Measurements from ENCODE around the gene CAPN5.
A peak's percentile ranks its signal among the peaks of the same experiment; 100 is the strongest.
"Not testable (repeated sequence)": the region's sequence is repeated elsewhere in the genome, so short reads cannot be mapped to it uniquely, and the experiment has no call there.

CAPN5 gene

DNA sequence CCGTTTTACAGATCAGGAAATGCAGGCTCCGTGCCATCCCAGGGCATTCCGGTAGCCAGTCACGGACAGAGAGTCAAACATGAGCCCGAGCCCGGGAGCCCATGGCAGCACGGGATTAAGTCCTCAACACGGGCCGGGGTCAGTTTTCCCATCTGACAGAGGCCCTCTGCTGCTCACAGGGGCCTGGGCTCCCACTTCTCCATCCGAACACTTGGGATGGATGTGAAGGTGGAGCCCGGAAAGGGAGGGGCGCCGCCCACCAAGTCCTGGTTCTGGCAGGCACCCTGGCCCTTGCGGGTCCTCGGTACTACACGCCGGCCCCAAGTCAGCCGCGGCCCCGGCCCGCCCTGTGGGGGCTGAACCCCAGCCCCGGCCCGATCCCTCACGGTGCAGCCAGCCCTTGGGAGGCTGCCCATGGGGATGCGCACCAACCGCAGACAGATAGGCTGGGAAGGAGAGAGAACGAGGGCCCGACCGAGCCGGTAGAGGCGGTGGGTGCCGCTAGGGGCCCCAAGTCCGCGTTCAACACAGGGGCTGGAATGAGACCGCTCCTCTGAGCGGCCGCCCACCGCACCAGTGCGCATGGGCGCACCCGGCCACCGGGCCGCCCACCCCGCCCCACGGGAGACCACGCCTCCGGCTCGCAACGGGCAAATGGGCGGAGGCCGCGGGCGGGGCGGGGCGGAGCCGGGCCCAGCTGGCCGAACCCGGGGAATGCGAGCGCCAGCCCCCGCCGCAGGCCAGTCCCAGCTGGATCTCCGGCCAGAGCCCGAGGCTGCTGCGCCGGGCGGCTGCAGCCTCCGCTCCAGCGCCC is at the start of gene CAPN5:
TSS of gene CAPN5 (plus strand) at position 743 of the 814 bp plus-strand sequence. CDS start 17,916 bp downstream, outside the sequence.
- peak; percentile 82 for DNase-seq

DNA sequence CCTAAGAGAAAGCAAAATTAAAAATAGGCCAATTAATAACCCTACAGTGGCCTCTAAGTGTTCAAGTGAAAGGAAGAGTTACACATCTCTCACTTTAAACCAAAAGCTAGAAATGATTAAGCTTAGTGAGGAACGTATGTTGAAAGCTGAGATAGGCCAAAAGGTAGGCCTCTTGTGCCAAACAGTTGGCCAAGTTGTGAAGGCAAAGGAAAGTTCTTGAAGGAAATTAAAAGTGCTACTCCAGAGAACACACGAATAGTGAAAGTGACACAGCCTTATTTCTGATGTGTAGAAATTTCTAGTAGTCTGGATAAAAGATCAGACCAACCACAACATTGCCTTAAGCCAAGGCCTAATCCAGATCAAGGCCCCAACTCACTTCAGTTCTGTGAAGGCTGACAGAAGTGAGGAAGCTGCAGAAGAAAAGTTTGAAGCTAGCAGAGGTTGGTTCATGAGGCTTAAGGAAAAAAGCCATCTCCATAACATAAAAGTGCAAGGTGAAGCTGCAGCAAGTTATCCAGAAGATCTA is 48.3 kb upstream of the CAPN5 start:
- not testable (repeated sequence) for DNase-seq

DNA sequence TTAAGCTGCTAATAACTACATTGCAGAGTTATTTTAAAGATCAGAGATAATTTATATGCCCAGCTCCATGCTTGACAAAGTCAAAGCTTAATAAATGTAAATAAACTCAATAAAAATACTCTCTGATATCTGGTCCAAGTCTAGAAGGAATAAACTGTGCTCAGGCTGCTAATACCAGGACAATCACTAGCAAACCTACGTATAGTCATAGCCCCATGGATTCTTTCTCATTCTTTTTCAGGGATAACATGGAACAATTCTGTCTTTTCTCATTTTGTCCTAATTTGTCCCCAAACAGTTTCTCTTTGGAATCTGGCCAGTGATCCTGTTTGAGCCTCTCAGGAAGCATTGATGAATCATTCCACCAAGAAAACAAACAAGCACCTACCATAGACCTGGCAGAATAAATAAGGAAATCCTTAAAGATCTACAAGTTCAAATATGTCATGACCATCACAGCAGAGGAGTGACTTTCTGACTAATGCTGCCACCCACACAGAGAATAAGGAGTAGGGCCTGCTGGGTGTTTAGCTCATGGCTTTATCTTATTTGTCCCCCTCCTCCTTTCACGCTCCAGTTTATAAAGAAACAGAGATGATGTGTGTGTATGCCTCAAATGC is 46.7 kb upstream of the CAPN5 start:
- DNase-seq = no peak

DNA sequence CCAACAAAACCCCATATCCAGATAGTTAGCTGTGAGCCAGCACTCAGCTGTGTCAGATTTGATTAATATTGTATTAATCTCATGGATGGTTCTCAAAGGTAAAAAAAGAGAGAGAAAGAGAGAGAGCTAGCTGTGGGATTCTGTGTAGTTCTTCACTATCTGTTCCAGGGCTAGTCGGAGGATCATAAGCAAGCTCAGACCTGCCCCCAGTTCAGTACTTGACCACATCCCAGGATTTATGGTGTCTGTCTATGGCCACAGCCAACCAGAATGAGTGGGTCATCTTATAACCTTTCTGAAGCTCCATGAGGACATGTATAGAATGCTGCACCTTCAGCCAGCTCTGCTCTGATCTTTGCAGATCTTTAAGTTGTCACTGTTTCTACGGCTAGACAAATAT is 46.0 kb upstream of the CAPN5 start:
- DNase-seq = no peak

DNA sequence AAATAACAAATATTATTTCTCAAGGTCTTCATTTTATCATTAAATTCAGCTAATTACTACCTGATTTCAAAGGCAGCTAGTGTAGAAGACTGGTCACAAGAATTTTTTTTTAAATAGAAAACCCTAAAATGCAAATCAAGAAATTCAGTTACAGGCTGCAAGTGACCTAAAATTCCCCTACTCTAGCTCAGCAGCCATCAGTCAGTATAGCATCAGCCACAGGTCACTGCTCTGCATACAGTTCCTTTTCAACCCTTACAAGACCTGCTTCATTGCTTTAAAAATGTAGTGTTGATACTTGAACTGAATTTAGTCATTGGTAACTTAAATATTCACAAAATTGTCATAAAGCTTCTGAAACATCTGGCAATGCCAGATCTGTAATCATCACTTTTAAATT is 42.0 kb upstream of the CAPN5 start:
- DNase-seq = no peak

DNA sequence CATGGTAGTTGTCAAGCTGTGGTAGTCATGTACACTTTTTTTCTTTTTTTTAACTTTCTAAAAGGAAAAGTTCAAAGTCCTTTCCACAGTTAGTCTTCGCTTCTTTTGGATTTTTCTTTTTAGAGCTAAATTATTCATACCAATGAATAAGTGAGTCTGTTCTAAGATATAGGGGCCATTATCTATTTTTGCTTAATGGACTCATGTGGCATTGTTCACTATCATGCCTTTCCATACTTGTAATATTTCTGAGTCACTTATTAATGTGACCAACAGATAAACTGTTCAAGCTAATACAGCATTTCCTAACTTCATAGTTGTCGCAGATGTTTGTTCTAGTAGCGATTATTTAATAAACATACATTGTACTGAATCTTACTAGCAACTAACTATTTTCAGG is 40.5 kb upstream of the CAPN5 start:
- DNase-seq = no peak

DNA sequence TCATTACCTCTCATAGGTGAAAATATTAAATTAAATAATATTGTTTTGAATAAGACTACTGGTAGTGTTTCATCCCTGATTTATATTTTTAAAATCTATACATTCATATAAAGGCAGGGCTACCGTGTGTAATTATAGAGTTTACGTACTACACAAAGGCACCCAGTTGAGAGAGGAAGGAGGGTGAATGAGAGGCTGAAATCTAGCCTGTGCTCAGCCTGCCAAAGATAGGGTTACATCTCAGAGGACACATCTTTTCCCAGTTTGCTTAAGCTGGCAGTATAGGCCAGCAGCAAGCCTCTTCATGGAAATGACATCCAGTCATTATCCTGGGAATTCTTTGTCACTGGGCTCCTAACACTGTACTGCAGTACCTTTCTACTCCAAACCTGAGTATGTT is 40.0 kb upstream of the CAPN5 start:
- no peak for DNase-seq

DNA sequence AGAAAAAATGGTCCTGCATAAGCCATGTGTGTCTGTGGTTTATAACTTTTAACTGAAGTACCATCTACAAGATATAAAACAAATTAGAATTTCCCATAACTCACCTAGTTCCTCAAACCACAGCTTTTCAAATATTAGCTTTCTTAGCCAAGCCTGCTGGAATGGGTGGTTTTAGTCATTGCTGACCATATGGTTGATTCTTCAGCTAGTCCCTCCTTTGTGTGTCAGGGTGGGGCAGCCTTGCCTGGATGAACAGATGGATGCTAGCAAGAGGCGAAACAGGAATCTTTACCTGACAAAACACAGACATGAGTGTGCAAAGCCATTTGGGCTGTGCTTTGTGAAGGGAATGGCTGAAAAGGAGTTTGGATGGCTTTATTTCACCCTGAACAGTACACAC is 39.5 kb upstream of the CAPN5 start:
- no peak for DNase-seq

DNA sequence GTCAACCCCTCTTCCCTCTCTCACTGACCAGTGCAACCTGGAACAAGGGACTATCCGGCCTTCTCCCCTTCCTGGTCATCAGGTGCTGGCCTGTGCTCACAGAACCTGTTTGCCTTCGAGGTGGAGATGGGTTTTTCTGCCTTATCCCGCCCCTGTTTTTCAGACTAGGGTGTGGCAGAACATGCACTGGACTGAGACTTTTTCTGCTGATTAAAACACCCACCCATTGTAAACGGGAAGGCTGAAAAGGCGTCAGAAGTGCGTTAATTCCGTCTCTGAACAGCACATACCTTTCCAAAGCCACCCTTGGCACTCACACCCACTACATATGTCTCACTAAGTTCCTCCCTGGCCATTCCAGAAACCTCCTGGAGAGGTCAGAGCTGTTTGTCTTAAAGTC is 36.9 kb upstream of the CAPN5 start:
- no peak for DNase-seq

DNA sequence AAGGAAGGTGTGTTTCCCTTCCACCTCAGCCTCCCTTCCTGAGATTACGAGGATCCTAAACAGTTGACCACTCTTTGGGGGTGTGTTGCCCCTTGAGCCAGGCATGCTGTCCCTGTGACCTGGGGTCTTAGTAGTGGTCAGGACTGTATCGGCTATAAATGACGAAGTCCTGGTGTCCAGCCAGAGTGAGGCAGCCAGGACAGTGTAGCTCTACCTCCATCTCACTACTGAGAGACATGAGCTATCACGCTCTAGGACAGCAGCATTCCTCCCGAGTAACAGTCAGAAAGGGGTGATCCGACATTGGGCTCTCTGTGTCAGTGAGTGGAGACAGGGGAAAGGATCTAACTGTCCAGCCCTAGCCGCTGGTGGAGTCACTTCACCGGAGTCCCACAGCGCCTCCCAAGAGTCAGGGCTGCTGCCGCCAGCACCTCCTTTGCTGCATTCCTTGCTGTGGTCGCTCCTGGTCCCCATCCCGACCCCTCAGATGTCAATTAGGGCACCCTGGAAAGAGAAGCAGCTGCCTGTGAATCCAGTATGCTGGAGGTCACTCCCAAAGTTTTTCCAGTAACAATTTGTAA is 35.8 kb upstream of the CAPN5 start:
- DNase-seq = no peak

DNA sequence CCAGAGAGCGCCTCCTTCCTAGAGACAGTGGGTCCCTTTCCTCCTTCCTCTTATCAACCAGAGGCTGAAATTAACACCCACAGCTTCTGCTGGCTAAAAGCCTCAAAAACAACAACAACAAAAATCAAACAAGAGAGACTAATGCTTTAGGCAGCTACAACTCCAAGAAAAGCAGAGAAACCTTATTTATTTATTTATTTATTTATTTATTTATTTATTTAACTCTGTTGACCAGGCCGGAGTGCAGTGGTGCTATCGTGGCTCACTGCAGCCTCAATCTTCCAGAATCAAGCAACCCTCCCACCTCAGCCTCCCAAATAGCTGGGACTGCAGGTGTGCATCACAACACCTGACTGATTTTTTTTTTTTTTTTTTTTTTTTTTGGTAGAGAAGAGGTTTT is 35.2 kb upstream of the CAPN5 start:
- no peak for DNase-seq

DNA sequence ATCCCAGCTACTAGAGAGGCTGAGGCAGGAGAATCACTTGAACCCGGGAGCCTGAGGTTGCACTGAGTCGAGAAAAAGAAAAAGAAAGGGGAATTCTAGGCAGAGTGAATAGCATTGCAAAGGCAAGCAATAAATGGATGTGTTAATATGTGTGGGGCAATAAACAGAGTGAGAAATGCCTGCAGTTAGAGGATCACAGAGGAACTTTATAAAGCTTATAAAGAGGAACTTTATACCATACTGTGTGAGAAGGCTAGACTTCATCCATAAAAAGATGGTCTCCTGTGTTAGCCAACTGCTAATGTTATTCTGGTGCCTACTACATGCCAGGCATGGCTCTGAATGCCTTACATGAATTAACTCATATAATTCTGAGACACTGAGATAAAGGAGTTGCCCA is 31.7 kb upstream of the CAPN5 start:
- DNase-seq = no peak

DNA sequence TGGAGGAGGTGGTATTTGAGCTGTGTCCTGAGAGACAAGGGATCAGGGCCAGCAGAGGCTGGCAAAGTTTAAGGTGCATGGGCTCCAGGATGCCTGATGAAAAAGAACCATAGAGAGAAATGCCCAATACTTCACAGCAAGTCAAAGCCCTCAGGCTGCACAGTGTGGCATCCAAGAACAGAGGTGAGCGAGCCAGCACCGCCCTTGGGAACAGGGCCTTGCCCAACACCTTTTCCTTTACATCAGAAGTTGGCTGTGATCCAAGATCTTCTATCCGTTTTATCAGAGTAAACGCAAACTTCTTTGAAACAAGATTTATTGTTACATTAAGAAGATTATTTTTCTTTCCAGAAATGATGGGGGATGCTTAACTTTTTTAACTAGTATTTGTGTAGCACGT is 31.2 kb upstream of the CAPN5 start:
- no peak for DNase-seq

DNA sequence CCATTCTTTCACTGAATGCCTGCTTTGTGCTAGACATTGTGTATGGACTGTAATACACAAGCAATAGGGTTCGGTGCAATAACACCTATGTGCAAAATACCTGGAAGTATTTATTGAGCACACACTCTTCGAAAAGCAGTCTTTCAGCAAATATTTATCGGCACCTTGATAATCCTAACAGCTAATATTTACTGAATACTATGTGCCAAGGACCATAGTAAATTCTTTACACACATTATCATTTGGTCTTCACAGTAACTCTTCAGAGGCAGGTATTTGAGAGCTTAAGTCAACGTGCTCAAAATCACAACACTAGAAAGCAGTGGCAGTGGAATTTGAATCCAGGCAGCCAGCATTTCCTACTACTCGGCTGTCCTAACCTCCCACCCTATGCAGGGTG is 30.4 kb upstream of the CAPN5 start:
- no peak for DNase-seq

DNA sequence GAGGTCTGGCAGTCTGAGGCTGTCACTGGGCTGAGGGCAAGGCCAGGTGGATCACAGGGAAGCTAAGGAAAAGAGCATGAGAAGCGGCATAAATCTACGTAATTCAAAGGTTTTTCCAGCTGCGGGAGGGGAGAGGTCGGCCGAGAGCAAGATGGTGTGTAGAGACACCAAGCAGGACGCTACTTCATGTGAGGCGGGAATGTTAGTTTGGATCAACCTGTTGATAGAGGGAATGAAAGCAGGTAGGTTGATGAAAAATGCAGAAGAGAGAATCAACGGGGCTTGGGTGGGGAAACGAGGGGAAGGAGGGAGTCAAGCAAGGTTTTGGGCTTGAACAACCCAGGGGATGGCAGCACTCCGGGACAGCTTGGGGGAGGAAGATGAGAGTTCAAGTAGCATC is 29.7 kb upstream of the CAPN5 start:
- DNase-seq = no peak

DNA sequence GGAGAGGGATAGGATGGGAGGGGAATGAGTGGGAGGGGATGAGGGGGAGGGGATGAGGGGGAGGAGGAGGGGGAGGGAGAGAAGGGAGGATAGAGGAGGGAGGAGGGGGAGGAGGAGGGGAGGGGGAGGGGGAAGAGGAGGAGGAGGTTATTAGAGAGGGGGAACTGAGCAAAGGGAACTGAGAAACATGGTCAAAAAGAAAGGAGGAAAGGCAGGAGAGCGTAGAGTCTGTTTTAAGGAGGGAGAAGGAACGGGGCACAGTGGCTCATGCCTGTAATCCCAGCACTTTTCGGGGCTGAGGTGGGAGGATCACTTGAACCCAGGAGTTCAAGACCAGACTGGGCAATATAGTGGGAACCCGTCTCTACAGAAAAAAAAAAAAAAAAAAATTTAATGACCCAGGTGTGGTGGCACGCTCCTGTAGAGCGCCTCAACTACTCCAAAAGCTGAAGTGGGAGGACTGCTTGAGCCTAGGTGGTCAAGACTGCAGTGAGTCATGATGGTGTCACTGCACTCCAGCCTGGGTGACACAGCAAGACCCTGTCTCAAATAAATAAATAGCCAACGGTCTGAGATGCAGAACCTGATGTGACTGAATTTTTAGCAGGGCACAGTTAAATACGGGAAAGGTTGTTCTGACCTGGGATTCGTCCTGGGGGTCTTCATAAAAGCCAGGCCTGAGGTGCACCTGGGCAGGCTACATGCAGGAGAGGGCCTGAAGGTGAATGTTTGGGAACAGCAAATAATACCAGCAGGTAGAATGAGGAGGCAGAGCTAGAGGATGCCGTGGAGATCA is 28.5 kb upstream of the CAPN5 start:
- DNase-seq = no peak

DNA sequence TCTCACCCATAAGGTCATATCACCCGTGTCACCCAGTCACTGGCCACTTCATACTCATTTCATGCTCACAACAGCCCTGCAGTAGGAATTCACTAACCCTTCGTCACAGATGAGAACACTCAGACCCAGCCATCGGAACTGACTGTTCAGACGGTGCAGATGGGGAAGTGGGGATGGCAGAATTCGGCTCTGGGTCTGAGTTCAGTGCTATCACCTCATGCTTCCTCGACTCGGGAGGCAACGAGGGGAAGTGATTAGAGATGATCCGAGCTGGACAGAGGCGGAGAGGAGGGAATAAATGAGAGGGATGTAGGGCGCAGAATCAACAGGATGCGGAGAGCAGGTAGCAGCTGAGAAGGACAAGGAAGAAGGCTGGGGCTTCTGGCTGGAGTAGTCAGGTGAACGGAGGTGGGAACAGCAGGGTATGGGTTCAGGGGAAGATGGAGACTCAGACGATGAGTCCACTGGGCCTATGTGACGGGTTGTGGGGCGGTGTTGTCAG is 27.9 kb upstream of the CAPN5 start:
- no peak for DNase-seq

DNA sequence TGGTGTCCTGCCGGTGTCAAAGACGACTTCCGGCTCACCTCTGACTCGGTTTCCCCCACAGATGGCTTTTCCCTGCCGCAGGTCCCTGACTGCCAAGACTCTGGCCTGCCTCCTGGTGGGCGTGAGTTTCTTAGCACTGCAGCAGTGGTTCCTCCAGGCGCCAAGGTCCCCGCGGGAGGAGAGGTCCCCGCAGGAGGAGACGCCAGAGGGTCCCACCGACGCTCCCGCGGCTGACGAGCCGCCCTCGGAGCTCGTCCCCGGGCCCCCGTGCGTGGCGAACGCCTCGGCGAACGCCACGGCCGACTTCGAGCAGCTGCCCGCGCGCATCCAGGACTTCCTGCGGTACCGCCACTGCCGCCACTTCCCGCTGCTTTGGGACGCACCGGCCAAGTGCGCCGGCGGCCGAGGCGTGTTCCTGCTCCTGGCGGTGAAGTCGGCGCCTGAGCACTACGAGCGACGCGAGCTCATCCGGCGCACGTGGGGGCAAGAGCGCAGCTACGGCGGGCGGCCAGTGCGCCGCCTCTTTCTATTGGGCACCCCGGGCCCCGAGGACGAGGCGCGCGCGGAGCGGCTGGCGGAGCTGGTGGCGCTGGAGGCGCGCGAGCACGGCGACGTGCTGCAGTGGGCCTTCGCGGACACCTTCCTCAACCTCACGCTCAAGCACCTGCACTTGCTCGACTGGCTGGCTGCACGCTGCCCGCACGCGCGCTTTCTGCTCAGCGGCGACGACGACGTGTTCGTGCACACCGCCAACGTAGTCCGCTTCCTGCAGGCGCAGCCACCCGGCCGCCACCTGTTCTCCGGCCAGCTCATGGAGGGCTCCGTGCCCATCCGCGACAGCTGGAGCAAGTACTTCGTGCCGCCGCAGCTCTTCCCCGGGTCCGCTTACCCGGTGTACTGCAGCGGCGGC is 27.0 kb upstream of the CAPN5 start:
- no peak for DNase-seq

DNA sequence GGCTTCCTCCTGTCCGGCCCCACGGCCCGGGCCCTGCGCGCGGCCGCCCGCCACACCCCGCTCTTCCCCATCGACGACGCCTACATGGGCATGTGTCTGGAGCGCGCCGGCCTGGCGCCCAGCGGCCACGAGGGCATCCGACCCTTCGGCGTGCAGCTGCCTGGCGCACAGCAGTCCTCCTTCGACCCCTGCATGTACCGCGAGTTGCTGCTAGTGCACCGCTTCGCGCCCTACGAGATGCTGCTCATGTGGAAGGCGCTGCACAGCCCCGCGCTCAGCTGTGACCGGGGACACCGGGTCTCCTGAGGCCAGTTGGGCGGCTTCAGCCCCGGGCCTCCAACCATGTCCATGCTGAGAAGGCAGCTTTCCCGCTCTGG is 26.4 kb upstream of the CAPN5 start:
- DNase-seq = no peak

DNA sequence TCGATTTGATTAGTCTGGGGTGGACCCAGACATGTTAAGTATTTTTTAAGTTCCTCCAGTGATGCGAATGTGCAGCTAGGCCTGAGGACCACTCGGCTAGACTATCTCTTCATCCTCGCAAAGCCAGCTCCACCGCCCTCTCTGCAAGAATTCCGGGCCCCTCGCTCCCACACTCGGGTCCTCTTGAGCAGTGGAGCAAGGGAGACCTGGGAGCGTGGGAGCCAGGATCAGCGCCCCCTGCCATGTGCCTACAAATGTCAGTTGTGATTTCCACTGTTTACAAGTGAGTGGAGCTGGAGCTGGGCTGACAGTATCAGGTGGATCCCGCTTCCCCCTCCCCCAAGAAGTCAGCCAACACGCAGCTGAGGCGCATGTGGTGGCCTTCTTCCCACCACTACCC is 25.9 kb upstream of the CAPN5 start:
- no peak for DNase-seq

DNA sequence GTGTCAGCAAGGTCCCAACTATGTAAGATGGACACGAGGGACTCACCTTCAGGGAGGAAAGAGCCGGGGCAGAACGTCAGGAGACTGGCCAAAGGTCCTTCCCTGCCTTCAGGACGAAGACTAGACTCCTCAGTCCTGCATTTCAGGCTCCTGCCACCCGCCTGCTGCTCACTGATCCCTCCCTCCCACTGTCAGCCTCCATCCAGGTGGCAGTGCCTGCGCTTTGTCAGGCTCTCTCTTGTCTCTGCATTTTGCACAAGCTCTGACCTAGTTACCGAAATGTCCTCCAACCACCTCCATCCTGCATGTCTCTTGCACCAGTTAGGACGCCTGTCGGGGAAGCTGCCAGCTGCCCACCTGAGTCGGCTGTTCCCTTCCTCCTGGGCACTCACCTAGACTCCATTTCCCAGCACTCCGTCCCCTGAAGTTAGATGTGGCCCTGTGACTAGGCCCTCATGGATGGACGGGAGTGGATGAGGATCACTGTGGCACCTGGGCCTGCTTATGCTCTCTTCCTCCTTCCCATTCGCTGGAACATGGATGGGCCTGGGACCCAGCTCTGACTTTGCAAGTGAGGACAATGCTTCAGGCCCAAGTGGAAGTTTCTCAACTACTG is 24.6 kb upstream of the CAPN5 start:
- DNase-seq = no peak

DNA sequence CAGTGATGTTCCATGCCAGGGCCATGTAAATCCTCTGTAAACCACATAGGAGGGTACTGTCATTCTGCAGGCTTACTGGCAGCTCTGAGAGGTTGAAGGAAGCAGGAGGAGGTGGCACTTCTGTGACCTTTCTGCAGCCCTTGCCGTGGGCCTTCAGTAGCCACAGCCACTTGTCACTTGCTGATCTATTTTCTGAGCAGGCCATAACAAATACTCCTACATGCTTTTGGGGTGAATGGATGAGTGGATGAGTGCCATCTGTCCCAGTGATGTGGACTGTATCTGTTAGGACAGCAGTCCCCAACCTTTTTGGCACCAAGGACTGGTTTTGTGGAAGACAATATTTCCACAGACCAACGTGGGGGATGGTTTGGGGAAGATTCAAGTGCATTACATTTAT is 22.4 kb upstream of the CAPN5 start:
- DNase-seq = no peak

All from activated CD4-positive, alpha-beta T cell treated with anti-CD3 and anti-CD28 coated beads, Interleukin-2, amount 50 U/mL, for 1 hour (primary cell).